HEK293 (cell line): Measurements from ENCODE around the gene RIC3.

ENCODE experiments used
- CTCF ChIA-PET: fragments of 350-600 bp; formaldehyde crosslinking; extraction: SDS; loops from one replicate; lab custom pipeline; 2021; ENCODE audit warnings: antibody characterized with exemption; lab: Yijun Ruan, JAX
- POLR2A ChIA-PET: fragments of 300-600 bp; formaldehyde crosslinking; extraction: SDS; loops from one replicate; lab custom pipeline; 2020; ENCODE audit warnings: antibody characterized with exemption, inconsistent platforms; lab: Yijun Ruan, JAX
- H3K27ac ChIP-seq: fragments of 200-500 bp; sonication (Bioruptor generic); 2 replicates; pipeline ENCODE4 v1.5.1; 2014; ENCODE audit warnings: low read depth, low read length, control low read depth, inconsistent platforms; ENCODE audit errors: extremely low read depth
- H3K36me3 ChIP-seq, 2 experiments: fragments of 200-500 bp in 1 of 2; sonication (Bioruptor generic) in 1 of 2; 1 replicate in 1 of 2; 2 replicates in 1 of 2; pipeline ENCODE4 v1.5.1; 2014 to 2017; ENCODE audit warnings: inconsistent platforms in 2 of 2, low read length in 2 of 2; ENCODE audit not compliant: control insufficient read depth in 2 of 2, insufficient read depth in 1 of 2
- H3K4me1 ChIP-seq: fragments of 200-500 bp; sonication (Bioruptor generic); 2 replicates; pipeline ENCODE4 v1.5.1; 2014; ENCODE audit warnings: mild to moderate bottlenecking, low read length, inconsistent platforms; ENCODE audit not compliant: control insufficient read depth, insufficient read depth
- H3K4me3 ChIP-seq: 2 replicates; pipeline ENCODE4 v1.5.1; 2011; ENCODE audit warnings: low read depth, mild to moderate bottlenecking, control low read depth, low read length, moderate library complexity
- H3K9me3 ChIP-seq: fragments of 200-500 bp; sonication (Bioruptor generic); 2 replicates; pipeline ENCODE4 v1.5.1; 2014; ENCODE audit warnings: low read depth, low read length, inconsistent platforms; ENCODE audit not compliant: control insufficient read depth, insufficient read depth
- BCL11B ChIP-seq: fragments of 450-650 bp; formaldehyde crosslinking; IDR thresholded peaks from 2 replicates; pipeline ENCODE4 v1.5.1; 2016; ENCODE audit warnings: low read depth, missing biosample characterization, missing genetic modification characterization
- GLIS1 ChIP-seq: fragments of 450-650 bp; formaldehyde crosslinking; IDR thresholded peaks from 2 replicates; pipeline ENCODE4 v1.5.1; 2016; ENCODE audit warnings: missing biosample characterization, missing genetic modification characterization
- PRDM6 ChIP-seq: fragments of 450-650 bp; formaldehyde crosslinking; IDR thresholded peaks from 2 replicates; pipeline ENCODE4 v1.5.1; 2017; ENCODE audit warnings: missing biosample characterization, missing genetic modification characterization
- RBAK ChIP-seq: fragments of 450-650 bp; formaldehyde crosslinking; IDR thresholded peaks from 2 replicates; pipeline ENCODE4 v1.5.1; 2016; ENCODE audit warnings: missing biosample characterization, missing genetic modification characterization
- SALL2 ChIP-seq: fragments of 450-650 bp; formaldehyde crosslinking; IDR thresholded peaks from 2 replicates; pipeline ENCODE4 v1.5.0; 2017; ENCODE audit warnings: missing biosample characterization, mild to moderate bottlenecking, missing genetic modification characterization, borderline replicate concordance
- SETDB1 ChIP-seq: IDR thresholded peaks from one replicate; pipeline ENCODE4 v1.6.1; 2017; ENCODE audit warnings: mild to moderate bottlenecking, low read length, moderate library complexity, mixed read lengths; ENCODE audit not compliant: insufficient read length
- SP7 ChIP-seq: fragments of 450-650 bp; formaldehyde crosslinking; IDR thresholded peaks from 2 replicates; pipeline ENCODE4 v1.5.1; 2016; ENCODE audit warnings: missing biosample characterization, missing genetic modification characterization
- ZBTB49 ChIP-seq: fragments of 450-650 bp; formaldehyde crosslinking; IDR thresholded peaks from 2 replicates; pipeline ENCODE4 v1.5.1; 2016; ENCODE audit warnings: missing biosample characterization, missing genetic modification characterization, low read depth
- ZNF138 ChIP-seq: fragments of 450-650 bp; formaldehyde crosslinking; IDR thresholded peaks from 2 replicates; pipeline ENCODE4 v1.5.1; 2016; ENCODE audit warnings: missing biosample characterization, missing genetic modification characterization, borderline replicate concordance
- ZNF221 ChIP-seq: fragments of 450-650 bp; formaldehyde crosslinking; IDR thresholded peaks from 2 replicates; pipeline ENCODE4 v1.5.1; 2017; ENCODE audit warnings: missing biosample characterization, missing genetic modification characterization, borderline replicate concordance
- ZNF302 ChIP-seq: fragments of 450-650 bp; formaldehyde crosslinking; IDR thresholded peaks from 2 replicates; pipeline ENCODE4 v1.5.1; 2016; ENCODE audit warnings: missing biosample characterization, missing genetic modification characterization, low read depth
- ZNF560 ChIP-seq: fragments of 450-650 bp; formaldehyde crosslinking; IDR thresholded peaks from 2 replicates; pipeline ENCODE4 v1.5.1; 2017; ENCODE audit warnings: missing biosample characterization, missing genetic modification characterization, borderline replicate concordance
- ZNF610 ChIP-seq: fragments of 450-650 bp; formaldehyde crosslinking; IDR thresholded peaks from 2 replicates; pipeline ENCODE4 v1.5.1; 2016; ENCODE audit warnings: missing biosample characterization, missing genetic modification characterization, borderline replicate concordance
- ZNF658 ChIP-seq: fragments of 450-650 bp; formaldehyde crosslinking; IDR thresholded peaks from 2 replicates; pipeline ENCODE4; 2016; ENCODE audit warnings: missing biosample characterization, missing genetic modification characterization
- ZNF660 ChIP-seq: fragments of 450-650 bp; IDR thresholded peaks from 2 replicates; pipeline ENCODE4 v1.5.1; 2018; ENCODE audit warnings: missing biosample characterization, mild to moderate bottlenecking, missing genetic modification characterization
- ZNF692 ChIP-seq: fragments of 450-650 bp; formaldehyde crosslinking; IDR thresholded peaks from 2 replicates; pipeline ENCODE4 v1.5.1; 2016; ENCODE audit warnings: missing biosample characterization, missing genetic modification characterization
- ZSCAN30 ChIP-seq: fragments of 450-650 bp; IDR thresholded peaks from 2 replicates; pipeline ENCODE4 v1.5.1; 2018; ENCODE audit warnings: missing biosample characterization, mild to moderate bottlenecking, missing genetic modification characterization, moderate library complexity
- TF ChIP-seq, protein P1 (sequence below): fragments of 450-650 bp; formaldehyde crosslinking; IDR thresholded peaks from 2 replicates; pipeline ENCODE4 v1.5.1; 2016; ENCODE audit warnings: missing biosample characterization, missing genetic modification characterization
- TF ChIP-seq, protein P2 (sequence below): fragments of 450-650 bp; formaldehyde crosslinking; IDR thresholded peaks from 2 replicates; pipeline ENCODE4 v1.5.1; 2017; ENCODE audit warnings: missing biosample characterization, missing genetic modification characterization

Gene RIC3

DNA sequence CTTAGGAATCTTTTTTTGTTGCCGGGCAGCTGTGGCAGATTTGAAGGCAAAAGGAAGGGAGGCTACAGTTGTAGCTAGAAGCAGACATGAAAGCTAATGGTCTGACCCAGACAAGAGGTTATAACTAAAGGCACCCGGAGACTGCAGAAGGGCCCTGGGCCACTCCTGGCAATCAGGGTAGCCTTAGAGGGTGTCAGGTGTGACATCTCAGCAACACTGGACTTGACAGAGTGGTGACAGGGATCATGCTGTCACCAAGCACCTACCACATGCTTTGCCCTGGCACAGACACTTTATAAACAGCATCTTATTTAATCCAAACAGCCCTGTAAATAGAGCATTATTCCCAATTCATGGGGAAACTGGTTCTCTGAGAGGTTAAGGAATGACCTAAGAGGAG is 62.1 kb downstream of the RIC3 start:
- H3K27ac ChIP-seq: no peak overlapping the region
- ChIA-PET CTCF (interaction anchor here (0.6 to 4.9 kb wide), 3 partner anchors 8 to 100 kb away, joined by 3 to 38 read pairs (median 28); no protein-coding TSS in a partner anchor), POLR2A (no interaction called here)
- H3K9me3 ChIP-seq: no peaks in the 10 kb centered on the region
- no peak overlapping the region for H3K4me3 ChIP-seq
- no peaks in the 10 kb centered on the region for H3K4me1 ChIP-seq
- no peak for TF ChIP-seq PRDM6 (tag by site-specific recombination)
- TF ChIP-seq, protein P1, sequence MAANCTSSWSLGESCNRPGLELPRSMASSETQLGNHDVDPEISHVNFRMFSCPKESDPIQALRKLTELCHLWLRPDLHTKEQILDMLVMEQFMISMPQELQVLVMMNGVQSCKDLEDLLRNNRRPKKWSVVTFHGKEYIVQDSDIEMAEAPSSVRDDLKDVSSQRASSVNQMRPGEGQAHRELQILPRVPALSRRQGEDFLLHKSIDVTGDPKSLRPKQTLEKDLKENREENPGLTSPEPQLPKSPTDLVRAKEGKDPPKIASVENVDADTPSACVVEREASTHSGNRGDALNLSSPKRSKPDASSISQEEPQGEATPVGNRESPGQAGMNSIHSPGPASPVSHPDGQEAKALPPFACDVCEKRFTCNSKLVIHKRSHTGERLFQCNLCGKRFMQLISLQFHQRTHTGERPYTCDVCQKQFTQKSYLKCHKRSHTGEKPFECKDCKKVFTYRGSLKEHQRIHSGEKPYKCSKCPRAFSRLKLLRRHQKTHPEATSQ (tag by site-specific recombination): no peak
- H3K36me3 ChIP-seq: peaks cover 0 to 59% of the 10 kb centered on the region in 2 experiments; a peak in 1 of 3 replicates

DNA sequence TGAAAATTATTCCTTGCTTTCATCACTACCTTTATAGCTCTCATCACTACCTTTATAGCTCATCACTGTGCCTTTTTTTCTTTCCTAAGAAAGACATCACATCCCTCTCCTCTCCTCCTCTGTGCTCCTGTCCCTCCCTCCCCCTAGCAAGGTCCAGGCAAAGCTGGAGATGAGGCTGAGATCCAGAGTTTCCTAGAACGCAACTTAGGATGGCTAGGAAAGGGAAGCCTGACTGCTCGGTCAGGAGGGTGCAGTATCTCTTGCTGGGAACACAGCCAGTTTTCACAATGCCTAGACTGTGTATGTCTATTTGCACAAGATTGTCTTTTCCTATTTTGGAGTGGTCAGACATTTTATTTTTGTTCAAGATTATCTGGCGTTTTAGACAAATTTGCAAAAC is 63.2 kb downstream of the RIC3 start:
- no peak overlapping the region for H3K4me3 ChIP-seq
- H3K9me3 ChIP-seq: no peaks in the 10 kb centered on the region
- POLR2A ChIA-PET: interaction anchor here (1.0 kb wide), 1 partner anchor 84 kb away, joined by 5 read pairs; no protein-coding TSS in a partner anchor
- H3K36me3 ChIP-seq: peaks cover 0 to 69% of the 10 kb centered on the region in 2 experiments; a peak in 1 of 3 replicates
- CTCF ChIA-PET: interaction anchor here (0.6 to 1.4 kb wide), 3 partner anchors 73 to 1404 kb away, joined by 3 to 5 read pairs (median 3); no protein-coding TSS in a partner anchor
- H3K27ac ChIP-seq: no peak overlapping the region
- no peaks in the 10 kb centered on the region for H3K4me1 ChIP-seq
- no peak for TF ChIP-seq SP7 (tag by site-specific recombination)
- no peak for TF ChIP-seq ZNF560 (tag by site-specific recombination)
- TF ChIP-seq GLIS1 (tag by site-specific recombination): no peak
- no peak for TF ChIP-seq ZSCAN30 (tag by site-specific recombination)
- TF ChIP-seq BCL11B: no peak
- no peak for TF ChIP-seq RBAK (tag by site-specific recombination)
- no peak for TF ChIP-seq ZNF658 (tag by site-specific recombination)
- TF ChIP-seq, protein P2, sequence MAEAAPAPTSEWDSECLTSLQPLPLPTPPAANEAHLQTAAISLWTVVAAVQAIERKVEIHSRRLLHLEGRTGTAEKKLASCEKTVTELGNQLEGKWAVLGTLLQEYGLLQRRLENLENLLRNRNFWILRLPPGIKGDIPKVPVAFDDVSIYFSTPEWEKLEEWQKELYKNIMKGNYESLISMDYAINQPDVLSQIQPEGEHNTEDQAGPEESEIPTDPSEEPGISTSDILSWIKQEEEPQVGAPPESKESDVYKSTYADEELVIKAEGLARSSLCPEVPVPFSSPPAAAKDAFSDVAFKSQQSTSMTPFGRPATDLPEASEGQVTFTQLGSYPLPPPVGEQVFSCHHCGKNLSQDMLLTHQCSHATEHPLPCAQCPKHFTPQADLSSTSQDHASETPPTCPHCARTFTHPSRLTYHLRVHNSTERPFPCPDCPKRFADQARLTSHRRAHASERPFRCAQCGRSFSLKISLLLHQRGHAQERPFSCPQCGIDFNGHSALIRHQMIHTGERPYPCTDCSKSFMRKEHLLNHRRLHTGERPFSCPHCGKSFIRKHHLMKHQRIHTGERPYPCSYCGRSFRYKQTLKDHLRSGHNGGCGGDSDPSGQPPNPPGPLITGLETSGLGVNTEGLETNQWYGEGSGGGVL (tag by site-specific recombination): no peak
- TF ChIP-seq ZBTB49: no peak
- no peak for TF ChIP-seq ZNF302 (tag by site-specific recombination)
- TF ChIP-seq SETDB1: no peak
- no peak for TF ChIP-seq SALL2
- TF ChIP-seq ZNF610 (tag by site-specific recombination): no peak
- no peak for TF ChIP-seq ZNF692
- no peak for TF ChIP-seq ZNF221 (tag by site-specific recombination)
- no peak for TF ChIP-seq ZNF138 (tag by site-specific recombination)
- no peak for TF ChIP-seq ZNF660
- TF ChIP-seq, all 188 proteins: peak for 0
